H1 (cell line): ENCODE measurements around the gene CYBB.

Source experiments
- HDAC2 ChIP-seq, 2 experiments: fragments of 300-600 bp in 1 of 2; sonication (generic) in 1 of 2; IDR thresholded peaks; 2 replicates each; pipeline ENCODE4 v1.6.1; 2011 to 2012; ENCODE audit warnings: low read depth in 2 of 2, low read length in 2 of 2, mild to moderate bottlenecking in 2 of 2, moderate library complexity in 2 of 2, borderline replicate concordance in 1 of 2, inconsistent platforms in 1 of 2
- TEAD4 ChIP-seq: IDR thresholded peaks from 2 replicates; pipeline ENCODE4 v1.6.1; 2012; ENCODE audit warnings: low read depth, low read length, inconsistent platforms, mixed read lengths
- TF ChIP-seq, protein P1 (sequence below), 3 experiments: IDR thresholded peaks; 1 replicate in 2 of 3; 2 replicates in 1 of 3; pipeline versions ENCODE4 v1.5.1 to v1.6.1; 2011; ENCODE audit warnings: low read length in 3 of 3, mild to moderate bottlenecking in 3 of 3, inconsistent platforms in 2 of 3, low read depth in 1 of 3, moderate library complexity in 1 of 3; ENCODE audit not compliant: insufficient read depth in 1 of 3; ENCODE audit errors: control extremely low read depth in 1 of 3

DNA sequence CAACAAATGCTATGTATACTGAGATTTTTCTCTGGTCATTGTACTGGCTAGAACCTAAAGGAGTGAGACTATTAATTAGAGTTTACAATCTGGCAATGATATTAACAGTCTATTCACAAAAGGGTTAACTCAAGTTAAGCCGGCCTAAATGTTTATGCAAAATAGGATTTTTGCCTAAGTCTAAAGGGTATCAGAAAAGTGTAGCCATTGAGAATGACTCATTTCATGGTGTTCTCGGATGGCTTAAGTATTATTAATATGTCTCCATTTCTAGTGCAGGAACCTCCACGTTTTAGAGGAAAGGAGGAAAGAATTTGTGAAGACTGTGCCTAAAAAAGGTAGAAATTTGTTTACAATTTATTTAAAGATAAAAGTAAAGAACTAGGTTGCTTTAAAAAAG, 37.7 kb downstream of the CYBB start:
- TF ChIP-seq, protein P1, sequence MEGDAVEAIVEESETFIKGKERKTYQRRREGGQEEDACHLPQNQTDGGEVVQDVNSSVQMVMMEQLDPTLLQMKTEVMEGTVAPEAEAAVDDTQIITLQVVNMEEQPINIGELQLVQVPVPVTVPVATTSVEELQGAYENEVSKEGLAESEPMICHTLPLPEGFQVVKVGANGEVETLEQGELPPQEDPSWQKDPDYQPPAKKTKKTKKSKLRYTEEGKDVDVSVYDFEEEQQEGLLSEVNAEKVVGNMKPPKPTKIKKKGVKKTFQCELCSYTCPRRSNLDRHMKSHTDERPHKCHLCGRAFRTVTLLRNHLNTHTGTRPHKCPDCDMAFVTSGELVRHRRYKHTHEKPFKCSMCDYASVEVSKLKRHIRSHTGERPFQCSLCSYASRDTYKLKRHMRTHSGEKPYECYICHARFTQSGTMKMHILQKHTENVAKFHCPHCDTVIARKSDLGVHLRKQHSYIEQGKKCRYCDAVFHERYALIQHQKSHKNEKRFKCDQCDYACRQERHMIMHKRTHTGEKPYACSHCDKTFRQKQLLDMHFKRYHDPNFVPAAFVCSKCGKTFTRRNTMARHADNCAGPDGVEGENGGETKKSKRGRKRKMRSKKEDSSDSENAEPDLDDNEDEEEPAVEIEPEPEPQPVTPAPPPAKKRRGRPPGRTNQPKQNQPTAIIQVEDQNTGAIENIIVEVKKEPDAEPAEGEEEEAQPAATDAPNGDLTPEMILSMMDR (IDR thresholded peaks at IDR 0.05; ENCODE audit: control extremely low read depth in 1 of 3, insufficient read depth in 1 of 3, low read depth in 1 of 3, low read length in 3 of 3): no peak
- TF ChIP-seq HDAC2 (IDR thresholded peaks at IDR 0.05; ENCODE audit: borderline replicate concordance in 1 of 2, low read depth in 2 of 2, low read length in 2 of 2) (no peak), TEAD4 (no peak)
